PFSK-1 (cell line): ENCODE data around the gene MYH14.

Experiments used
- FOXP2 ChIP-seq: optimal IDR thresholded peaks from 2 replicates; pipeline ENCODE3; 2011; ENCODE audit warnings: borderline replicate concordance, control low read depth, inconsistent platforms; ENCODE audit not compliant: insufficient read depth; ENCODE audit errors: extremely low read length, extremely low read depth
- POLR2AphosphoS5 ChIP-seq: IDR thresholded peaks from 2 replicates; pipeline ENCODE4 v1.6.1; 2012; ENCODE audit warnings: low read depth, mild to moderate bottlenecking, control low read depth, low read length, moderate library complexity
- SIN3A ChIP-seq: IDR thresholded peaks from 2 replicates; pipeline ENCODE4 v1.6.1; 2012; ENCODE audit warnings: mild to moderate bottlenecking, low read length, moderate library complexity, borderline replicate concordance; ENCODE audit not compliant: insufficient read depth
- TAF1 ChIP-seq: IDR thresholded peaks from 2 replicates; pipeline ENCODE4 v1.6.1; 2012; ENCODE audit warnings: low read length, control low read depth, borderline replicate concordance; ENCODE audit not compliant: insufficient read depth
- TF ChIP-seq, protein P1 (sequence below), 2 experiments: IDR thresholded peaks; 2 replicates each; pipeline versions ENCODE4 v1.6.1 to v1.8.0; 2011 to 2012; ENCODE audit warnings: low read depth in 2 of 2, low read length in 2 of 2, control low read depth in 1 of 2, inconsistent platforms in 1 of 2, mild to moderate bottlenecking in 1 of 2, moderate library complexity in 1 of 2; ENCODE audit not compliant: insufficient read depth in 1 of 2

The MYH14 gene

GRCh38 chr19:50285833-50286232 lies 82.4 kb downstream of the MYH14 start:
- TF ChIP-seq, protein P1, sequence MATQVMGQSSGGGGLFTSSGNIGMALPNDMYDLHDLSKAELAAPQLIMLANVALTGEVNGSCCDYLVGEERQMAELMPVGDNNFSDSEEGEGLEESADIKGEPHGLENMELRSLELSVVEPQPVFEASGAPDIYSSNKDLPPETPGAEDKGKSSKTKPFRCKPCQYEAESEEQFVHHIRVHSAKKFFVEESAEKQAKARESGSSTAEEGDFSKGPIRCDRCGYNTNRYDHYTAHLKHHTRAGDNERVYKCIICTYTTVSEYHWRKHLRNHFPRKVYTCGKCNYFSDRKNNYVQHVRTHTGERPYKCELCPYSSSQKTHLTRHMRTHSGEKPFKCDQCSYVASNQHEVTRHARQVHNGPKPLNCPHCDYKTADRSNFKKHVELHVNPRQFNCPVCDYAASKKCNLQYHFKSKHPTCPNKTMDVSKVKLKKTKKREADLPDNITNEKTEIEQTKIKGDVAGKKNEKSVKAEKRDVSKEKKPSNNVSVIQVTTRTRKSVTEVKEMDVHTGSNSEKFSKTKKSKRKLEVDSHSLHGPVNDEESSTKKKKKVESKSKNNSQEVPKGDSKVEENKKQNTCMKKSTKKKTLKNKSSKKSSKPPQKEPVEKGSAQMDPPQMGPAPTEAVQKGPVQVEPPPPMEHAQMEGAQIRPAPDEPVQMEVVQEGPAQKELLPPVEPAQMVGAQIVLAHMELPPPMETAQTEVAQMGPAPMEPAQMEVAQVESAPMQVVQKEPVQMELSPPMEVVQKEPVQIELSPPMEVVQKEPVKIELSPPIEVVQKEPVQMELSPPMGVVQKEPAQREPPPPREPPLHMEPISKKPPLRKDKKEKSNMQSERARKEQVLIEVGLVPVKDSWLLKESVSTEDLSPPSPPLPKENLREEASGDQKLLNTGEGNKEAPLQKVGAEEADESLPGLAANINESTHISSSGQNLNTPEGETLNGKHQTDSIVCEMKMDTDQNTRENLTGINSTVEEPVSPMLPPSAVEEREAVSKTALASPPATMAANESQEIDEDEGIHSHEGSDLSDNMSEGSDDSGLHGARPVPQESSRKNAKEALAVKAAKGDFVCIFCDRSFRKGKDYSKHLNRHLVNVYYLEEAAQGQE (IDR thresholded peaks at IDR 0.05; ENCODE audit: insufficient read depth in 1 of 2, low read depth in 2 of 2, low read length in 2 of 2), result no peak
- TF ChIP-seq FOXP2, result no peak
- no peak for TF ChIP-seq TAF1
- TF ChIP-seq POLR2AphosphoS5, result no peak
- no peak for TF ChIP-seq SIN3A

GRCh38 chr19:50286443-50286842 lies 83.0 kb downstream of the MYH14 start:
- TF ChIP-seq, protein P1 (IDR thresholded peaks at IDR 0.05; ENCODE audit: insufficient read depth in 1 of 2, low read depth in 2 of 2, low read length in 2 of 2), result no peak
- TF ChIP-seq POLR2AphosphoS5, result no peak

DNA sequence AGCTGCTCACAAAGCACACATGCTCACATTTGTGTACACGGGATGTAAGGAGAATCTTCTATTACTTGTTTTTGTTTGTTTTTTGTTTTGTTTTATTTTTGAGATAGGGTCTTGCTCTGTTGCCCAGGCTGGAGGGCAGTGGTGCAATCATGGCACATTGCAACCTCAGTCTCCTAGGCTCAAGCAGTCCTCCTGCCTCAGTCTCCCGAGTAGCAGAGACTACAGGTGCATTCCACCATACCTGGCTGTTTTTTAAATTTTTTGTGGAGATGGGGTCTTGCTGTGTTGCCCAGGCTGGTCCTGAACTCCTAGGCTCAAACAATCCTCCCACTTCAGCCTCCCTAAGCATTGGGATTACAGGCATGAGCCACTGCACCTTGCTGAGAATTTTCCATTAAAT lies 83.9 kb downstream of the MYH14 start:
- TF ChIP-seq POLR2AphosphoS5, result no peak
- no peak for TF ChIP-seq FOXP2
- no peak for TF ChIP-seq SIN3A
- TF ChIP-seq TAF1, result no peak
- TF ChIP-seq, protein P1 (IDR thresholded peaks at IDR 0.05; ENCODE audit: insufficient read depth in 1 of 2, low read depth in 2 of 2, low read length in 2 of 2), result no peak

DNA sequence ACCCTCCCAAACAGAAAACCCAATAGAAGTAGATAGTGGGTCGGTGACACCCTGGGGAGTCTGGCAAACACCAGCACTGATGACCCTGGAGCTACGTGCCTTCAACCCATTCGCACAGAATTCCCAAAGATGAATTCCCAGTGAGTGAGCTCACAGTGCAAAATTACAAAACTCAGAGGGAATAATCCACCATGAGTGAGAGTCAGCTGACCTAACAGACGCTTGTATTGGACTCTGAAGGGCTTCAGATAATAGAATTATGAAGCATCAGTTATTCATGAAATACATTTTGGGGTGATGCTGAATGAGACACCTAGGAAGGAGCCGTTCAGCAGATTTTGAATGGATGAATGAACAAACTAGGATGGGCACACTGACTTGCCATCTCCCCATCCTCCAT lies 85.5 kb downstream of the MYH14 start:
- TF ChIP-seq SIN3A, result no peak
- no peak for TF ChIP-seq FOXP2
- TF ChIP-seq POLR2AphosphoS5, result no peak
- no peak for TF ChIP-seq TAF1
- TF ChIP-seq, protein P1 (IDR thresholded peaks at IDR 0.05; ENCODE audit: insufficient read depth in 1 of 2, low read depth in 2 of 2, low read length in 2 of 2), result no peak

DNA sequence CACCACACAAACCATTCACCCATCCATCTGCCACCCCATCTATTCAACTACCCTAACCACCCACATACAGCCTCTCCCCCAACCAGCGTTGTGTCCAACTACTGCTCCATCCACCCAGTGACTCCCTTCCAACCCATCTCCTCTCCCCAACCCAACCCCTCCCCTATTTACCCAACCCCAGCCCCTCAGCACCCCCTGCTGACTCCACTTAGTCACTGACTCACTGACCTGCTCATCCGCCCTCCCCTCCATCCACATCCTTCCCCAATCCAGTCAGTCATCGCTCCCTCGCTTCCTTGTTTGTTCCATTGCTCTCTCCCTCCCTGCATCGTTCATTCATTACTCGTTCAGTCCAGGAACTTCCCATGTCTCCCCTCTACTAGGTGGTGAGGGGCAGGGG lies 86.6 kb downstream of the MYH14 start:
- no peak for TF ChIP-seq FOXP2
- TF ChIP-seq POLR2AphosphoS5, result no peak
- TF ChIP-seq SIN3A, result no peak
- TF ChIP-seq, protein P1 (IDR thresholded peaks at IDR 0.05; ENCODE audit: insufficient read depth in 1 of 2, low read depth in 2 of 2, low read length in 2 of 2), result no peak
- no peak for TF ChIP-seq TAF1
